ENCODE data around the gene ZIC3.
"Not testable (repeated sequence)": the region's sequence is repeated elsewhere in the genome, so short reads cannot be mapped to it uniquely, and the experiment has no call there.

Gene ZIC3

GRCh38 chrX:137565921-137566745 lies at the start of gene ZIC3:
Gene ZIC3 (plus strand): TSS chrX:137566127. CDS start chrX:137566692, 565 bp downstream.
- DNase-seq, result peak; percentile 93

DNA sequence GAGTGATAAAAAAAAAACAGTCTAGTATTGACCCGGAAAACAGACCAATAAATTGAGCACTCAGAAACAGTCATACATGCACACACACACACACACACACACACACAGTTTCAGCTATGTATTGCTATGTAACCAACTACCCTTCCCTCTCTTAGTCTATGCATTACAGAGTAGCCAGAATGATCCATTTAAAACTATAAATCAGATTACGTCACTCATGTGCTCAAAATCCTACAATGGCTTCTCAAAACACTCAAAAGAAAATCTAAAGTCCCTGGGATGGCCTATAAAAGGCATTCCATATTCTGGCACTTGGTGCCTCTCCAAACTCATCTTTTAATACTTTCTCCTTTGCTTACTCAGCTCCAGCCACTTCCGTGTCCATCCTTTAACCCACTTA lies 46.5 kb upstream of the ZIC3 start:
- no peak for DNase-seq

DNA sequence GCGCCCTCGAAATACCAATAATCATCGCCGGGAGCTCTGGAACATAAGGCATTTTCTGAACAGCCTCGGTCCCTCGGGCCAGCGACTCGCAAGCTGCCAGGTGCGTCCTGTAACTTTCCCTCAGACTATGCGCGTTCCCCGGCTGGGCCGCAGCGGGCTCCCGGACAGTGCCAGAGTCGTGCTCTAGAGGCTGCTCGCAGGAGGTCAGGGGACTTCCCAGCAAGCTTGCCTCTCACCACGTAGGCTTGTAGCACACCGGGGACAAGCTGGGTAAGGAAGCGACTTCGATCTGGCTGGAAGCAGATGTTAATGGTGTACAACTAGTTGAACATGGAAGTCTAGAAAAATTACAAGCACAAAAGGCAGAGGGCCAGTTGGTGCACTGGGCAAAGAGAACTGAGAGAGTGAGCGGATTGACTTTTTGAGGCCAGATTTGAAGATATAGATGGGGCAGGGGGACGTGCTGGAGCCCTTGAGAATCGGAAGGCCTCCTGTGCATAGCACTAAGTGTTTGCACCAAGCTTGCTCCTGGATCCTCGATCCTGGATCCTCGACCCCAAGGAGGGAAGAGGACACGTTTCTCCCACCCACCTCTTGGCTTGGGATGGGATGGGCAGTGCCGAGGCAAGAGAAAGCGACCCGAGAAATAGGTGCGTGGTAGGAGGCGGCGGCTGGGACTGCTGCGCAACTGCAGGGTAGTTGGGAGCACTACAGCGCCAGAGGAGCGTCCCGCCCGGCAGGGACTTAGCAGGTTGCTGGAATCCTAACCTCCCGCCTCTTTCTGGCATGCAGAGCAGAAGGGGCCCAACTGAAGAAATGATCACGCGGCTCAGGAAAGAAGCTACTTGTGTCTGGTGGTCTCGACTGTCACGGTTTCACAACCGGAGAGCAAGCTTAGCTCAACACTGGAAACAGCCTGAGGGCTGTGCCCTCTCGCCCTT lies 19.9 kb upstream of the ZIC3 start:
- DNase-seq, result no peak

DNA sequence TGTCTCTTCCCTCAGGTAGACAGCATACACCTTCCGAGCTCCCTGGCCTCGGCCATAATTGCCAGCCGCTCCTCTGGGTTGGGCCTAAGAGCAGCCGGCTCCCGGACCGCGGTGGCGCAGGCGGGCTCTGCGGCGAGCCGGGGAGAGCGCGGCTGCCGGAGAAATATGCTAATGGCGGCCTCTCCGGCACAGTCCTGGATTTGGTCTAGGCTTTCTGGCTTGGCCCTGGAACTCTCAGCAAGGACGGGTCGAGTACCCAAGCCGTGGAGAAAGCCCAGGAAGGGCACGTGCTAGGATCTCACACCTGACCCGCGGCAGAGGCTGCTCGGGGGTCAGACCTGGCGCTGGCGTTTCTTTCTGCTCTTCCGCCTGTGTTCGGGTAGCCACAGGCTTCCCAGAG lies 18.6 kb upstream of the ZIC3 start:
- no peak for DNase-seq

DNA sequence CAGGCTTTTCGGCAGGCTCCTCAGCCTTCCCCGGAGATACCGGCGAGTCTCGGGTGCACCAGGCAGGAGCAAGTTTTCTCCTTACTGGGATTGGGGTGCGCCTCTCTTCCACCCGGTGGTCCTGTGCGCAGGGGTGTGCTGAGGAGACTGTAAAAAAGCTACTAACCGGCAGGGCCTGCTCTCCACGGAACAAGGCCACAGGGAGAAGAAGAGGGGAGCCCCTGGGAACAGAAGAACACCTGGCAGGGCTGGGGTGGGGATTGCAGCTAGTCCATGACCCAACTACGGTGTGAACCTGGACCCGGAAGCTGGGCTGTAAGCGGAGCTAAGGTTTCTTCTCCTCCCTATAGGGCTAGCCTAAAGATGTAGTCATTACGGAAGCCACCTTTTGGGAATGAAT lies 17.7 kb upstream of the ZIC3 start:
- no peak for DNase-seq

DNA sequence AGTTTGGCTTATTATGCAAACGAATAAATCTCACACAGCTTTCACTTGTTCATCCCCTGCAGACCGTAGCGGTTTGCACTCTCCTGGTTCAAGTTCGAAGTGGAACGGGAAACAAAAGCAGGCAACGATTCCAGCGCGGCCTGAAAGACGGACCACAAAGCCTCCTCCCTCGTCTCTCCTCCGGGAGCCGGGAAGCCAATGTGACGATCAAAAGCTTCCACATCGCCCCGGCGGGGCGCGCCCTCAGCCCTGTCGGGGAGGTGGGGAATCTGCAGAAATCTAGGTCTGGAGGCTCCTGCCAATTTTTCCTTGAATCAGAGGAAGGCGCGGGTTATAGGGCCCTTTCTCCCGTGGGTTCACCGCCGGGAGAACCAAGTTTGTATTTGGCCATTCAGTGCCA lies 16.9 kb upstream of the ZIC3 start:
- no peak for DNase-seq

DNA sequence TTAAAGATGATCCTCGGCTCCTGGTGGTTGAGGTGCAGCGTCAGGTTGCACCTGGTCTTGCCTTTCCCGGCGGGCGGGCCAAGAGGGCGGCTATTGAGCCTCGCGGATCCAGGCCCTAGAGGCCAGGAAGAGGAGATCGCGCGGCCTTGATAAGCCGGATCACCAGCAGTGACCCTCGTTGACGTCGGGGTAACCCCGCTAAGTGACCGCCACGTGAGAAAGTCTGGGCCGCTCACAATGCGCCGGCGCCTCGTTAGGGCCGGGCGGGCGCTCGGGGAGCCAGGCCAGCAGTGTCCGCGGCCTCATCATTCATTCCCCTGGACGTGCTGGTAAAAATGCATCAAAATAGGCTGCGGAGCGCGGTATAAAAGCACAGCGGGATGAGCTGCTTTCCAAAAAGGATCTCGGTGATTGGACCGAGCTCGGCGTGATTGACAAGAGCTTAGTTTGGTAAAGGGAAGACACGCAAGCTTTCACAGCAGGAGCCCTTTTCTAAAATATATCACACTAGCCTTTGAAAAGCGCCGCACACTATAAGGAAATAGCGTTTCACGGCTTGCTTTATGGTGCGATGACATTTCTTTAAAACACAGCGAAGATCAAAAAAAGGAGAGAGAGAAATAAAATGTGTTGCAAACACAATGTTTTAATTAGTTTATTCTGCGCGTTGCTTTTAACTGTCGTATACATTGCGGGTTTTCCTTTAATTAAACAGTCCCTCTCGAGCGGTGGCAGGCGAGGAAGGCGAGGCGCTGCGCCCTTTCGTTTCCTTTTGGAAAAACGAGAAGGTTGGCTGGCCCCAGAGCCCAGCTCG lies 15.9 kb upstream of the ZIC3 start:
- peak; percentile 24 for DNase-seq

DNA sequence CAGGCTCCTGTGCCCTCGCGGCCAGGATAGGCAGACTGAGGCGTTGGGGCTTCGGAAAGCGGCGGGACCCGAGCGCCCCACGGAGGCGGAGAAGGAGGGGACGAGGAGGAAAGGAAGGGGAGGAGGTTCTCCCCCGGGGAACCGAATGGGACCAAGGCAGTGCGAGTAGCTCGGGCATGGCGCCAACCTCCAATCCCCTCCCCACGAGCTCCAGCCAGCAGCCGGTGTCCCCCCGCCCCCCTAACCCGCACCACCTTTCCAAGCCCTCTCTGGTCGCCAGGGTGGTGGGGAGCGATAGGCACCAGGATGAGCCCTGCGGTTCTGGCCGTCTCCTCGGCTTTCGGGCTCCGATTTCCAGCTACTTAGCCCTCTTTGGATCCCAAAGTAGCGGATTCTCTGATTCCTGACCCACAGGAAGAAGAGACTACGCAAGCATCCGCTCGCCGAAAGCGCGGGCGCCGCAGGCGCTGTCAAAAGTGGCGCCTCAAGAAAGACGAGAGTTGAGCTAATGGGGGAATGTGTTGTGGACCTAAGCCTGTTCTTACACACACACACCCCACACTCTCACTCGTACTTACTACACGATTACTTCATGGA lies 15.2 kb upstream of the ZIC3 start:
- DNase-seq, result peak; percentile 51

- DNase-seq, result not testable (repeated sequence)
Measured at GRCh38 chrX:137552098-137552497, 13.8 kb upstream of the ZIC3 start.

GRCh38 chrX:137562096-137562495 lies 3.8 kb upstream of the ZIC3 start:
- no peak for DNase-seq

DNA sequence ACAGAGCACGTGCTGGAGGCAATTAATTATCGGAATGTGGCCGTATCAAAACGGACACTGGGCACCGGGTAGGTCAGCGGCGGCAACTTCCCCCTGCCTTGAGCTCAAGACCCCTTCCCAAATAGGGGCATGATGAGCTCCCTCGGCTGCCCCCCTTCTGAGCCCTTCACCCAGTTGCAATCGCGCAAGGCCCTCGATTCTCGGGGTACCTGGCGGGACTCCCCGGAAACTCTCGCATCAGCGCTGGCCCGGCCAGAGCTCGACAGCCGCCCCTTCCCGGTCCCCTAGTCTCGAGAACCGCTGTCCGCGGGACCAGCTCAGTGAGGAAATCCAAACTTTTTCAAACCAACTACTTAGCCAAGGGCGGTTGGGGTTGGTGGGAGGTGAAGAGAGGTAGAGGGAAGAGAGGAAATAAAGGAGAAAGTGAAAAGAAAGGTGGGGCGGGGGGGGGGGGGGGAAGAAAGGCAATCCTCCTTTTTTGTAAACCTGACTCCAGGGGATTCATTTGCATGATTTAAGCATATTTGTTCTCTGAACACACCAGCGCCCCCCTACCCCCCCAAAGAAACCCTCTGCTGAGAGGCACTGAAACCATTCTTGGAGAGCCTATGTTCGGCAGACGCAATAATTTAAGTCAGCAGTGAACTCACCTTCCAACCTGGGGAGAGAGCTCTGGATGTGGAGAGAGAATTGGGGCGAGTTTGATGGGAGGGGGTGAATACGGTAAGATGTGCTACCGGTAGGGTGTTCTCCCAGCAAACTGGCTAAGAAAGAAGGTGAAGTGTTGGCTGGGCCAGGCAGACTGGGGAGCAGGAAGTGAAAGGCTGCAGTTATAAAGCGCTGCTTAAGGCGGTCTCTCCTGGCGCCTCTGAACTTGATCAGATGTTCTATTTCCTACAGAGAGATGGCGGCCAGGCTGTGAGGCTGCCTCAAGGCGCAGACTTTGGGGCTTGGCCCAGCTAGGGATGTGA lies 2.0 kb upstream of the ZIC3 start:
- DNase-seq, result no peak

- no peak for DNase-seq
Measured at GRCh38 chrX:137565318-137565904, 516 bp upstream of the ZIC3 start.

- peak; percentile 63 for DNase-seq
Measured at GRCh38 chrX:137566746-137567679, 1.1 kb downstream of the ZIC3 start.

- DNase-seq, result peak; percentile 55
Measured at GRCh38 chrX:137567682-137568232, 1.8 kb downstream of the ZIC3 start.

GRCh38 chrX:137568741-137569469 lies 3.0 kb downstream of the ZIC3 start:
- DNase-seq, result peak; percentile 83

- no peak for DNase-seq
Measured at GRCh38 chrX:137569470-137569891, 3.6 kb downstream of the ZIC3 start.

DNA sequence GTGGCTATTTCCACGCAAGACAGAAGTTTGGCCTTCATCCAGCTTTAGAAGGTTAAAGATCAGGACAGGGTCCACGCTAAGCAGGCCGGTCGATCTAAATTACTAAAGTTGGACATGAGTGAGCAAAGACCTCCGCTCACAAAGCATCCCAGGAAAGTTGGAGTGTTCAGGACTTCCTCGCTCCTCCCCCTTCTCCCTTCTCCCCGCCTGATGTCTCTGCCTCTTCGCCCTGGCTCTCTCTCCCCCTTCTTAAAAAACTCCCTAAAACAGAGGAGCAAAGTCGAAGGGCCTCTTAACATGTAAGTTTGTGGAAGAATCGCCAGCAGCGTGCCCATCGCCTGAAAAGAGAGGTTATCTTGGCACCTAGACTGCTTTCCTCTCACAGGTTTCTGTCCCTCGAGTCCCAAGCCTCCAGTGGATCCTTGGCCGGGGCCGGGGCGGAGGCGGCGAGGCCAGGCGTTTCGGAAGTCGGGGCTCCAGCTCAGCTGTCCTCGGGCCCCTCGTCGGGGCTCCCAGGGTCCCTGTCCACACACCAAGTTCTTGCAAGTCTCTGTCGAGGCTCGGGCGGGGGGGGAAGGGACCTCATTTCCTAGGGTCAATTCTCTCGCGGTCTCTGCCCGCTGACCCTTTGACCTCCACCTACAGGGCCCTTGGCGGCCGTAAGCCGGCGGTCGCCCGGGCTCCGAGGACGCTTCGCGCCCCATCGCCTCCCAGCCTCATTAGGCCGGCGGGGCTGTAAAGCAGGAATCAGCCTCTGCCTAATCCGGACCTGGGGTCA lies 7.6 kb downstream of the ZIC3 start:
- no peak for DNase-seq

All from NCI-H146 (cell line).